ENCODE data around the gene PROX2.

PROX2 gene

GRCh38 chr14:74841230-74842207 lies 34.4 kb downstream of the PROX2 start:
- peak; percentile 77 for DNase-seq

DNA sequence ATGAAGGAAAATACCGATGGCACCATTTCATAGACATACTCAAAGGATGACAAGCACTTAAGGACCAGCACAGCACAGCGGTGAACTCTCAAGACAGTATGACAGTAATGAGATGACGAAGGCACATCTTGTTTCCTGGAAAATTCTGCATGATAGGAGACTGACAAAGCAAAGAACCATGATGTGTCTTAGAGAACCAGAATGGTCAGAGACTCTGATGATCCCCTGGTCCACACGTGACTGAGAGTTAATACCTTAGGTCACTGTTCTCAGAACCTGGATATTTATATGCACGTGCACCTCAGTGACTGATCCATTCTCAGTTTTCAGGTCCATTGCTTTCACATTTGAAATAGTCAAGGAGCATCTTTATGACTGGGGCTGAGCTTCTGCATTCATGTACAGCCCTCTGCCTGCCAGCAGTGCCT lies 35.3 kb downstream of the PROX2 start:
- peak; percentile 64 for DNase-seq

GRCh38 chr14:74838166-74838565 lies 37.8 kb downstream of the PROX2 start:
- DNase-seq, result peak; percentile 25

- DNase-seq, result peak; percentile 34
Observed at GRCh38 chr14:74836251-74836960, 39.5 kb downstream of the PROX2 start.

DNA sequence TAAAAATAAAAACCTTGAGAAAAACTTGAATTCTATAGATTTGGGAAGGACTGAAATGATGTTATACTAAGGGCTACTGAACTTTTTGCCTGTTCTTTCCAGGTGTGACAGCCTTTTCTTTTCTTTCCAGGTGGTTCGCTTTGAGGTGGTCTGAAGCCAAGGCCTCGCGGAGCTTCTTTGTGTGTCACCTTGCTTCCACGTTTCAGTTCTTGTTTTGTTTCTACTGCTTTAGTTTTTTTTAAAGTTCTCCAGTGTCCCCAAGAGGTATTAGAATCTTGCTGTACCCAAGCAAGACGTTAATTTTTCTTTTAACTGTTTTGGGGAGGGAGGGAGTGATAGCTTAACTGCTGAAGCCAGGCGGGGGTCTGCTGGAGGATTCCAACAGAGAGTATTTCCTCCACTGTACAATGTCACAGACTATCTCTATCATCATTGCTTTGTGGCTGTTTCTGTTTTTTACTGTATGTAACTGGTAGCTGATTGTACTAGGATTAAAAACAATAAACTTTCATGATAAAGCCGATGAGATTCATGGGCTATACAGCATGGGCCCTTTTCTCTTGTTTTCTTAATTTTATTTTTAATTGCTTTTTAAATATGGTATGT lies 40.2 kb downstream of the PROX2 start:
- no peak for DNase-seq

- DNase-seq, result no peak
Observed at GRCh38 chr14:74834692-74835392, 41.1 kb downstream of the PROX2 start.

- no peak for DNase-seq
Observed at GRCh38 chr14:74832849-74833248, 43.1 kb downstream of the PROX2 start.

DNA sequence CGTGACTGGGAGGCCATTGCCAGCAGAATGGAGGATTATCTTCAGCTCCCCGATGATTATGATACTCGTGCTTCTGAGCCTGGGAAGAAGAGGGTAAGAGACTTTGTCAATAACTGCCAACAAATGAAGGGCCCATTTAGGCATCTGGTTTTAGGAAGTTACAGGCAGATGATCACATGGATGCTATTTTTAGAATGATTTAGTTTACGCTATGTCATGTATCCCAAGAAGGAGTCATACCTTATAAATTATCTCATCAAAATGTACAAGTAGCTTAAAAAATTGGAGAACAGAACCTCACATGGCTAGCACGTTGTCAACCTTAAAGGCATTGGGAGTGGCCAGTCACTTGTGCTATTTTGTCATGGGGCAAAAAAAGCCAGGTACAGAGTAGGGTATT lies 46.7 kb downstream of the PROX2 start:
- no peak for DNase-seq

DNA sequence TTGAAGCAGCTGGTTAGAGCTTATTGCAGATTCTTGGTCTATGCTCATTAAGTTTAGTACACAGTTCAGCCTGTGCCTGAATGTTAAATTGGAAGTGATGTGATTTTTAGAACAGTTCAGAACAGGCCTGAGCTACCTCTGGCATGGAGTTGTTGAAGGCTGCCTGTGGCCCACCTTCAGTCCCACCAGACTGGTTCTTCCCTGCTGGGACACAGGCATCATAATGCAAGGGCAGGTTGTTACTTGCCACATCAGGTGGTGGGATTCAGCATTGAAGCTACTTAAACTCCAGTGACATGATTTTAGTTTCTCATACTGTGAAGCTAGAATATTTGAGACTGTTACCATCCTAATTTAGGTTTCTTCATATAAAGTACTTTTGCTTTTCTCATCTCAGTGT lies 49.4 kb downstream of the PROX2 start:
- no peak for DNase-seq

Measured in activated CD4-positive, alpha-beta T cell treated with anti-CD3 and anti-CD28 coated beads, Interleukin-2, Interleukin-6, amounts not matched to agents 100 ng/mL and 50 ng/mL, durations not matched to agents 16 hours and 8 hours (primary cell).